H9 (cell line): ENCODE measurements around the gene IL16. TPM values are rescaled to one million over a fixed set of nuclear protein-coding genes. Genes with fewer than 3 reads are reported as not detected.

Experiments
- DNase-seq: peaks from one replicate; pipeline ENCODE4 v3.0.0-alpha.2; 2017
- H2AFZ ChIP-seq: one replicate; pipeline ENCODE4 v1.6.1; 2013; ENCODE audit warnings: mild to moderate bottlenecking, low read length, control low read depth, moderate library complexity
- H2AK5ac ChIP-seq: 2 replicates; pipeline ENCODE4 v1.6.1; 2013; ENCODE audit warnings: low read length, control low read depth, mixed read lengths; ENCODE audit not compliant: insufficient read length
- H2BK120ac ChIP-seq: one replicate; pipeline ENCODE4 v1.6.1; 2013; ENCODE audit warnings: low read depth, mild to moderate bottlenecking, low read length, control low read depth, inconsistent platforms; ENCODE audit not compliant: poor library complexity, severe bottlenecking
- H2BK12ac ChIP-seq: 2 replicates; pipeline ENCODE4 v1.6.1; 2013; ENCODE audit warnings: low read length, control low read depth, mixed read lengths, low read depth; ENCODE audit not compliant: insufficient read length
- H2BK15ac ChIP-seq: 2 replicates; pipeline ENCODE4 v1.6.1; 2013; ENCODE audit warnings: low read depth, low read length, control low read depth
- H2BK20ac ChIP-seq: one replicate; pipeline ENCODE4 v1.6.1; 2013; ENCODE audit warnings: low read depth, mild to moderate bottlenecking, low read length, control low read depth, inconsistent platforms; ENCODE audit not compliant: poor library complexity, severe bottlenecking
- H2BK5ac ChIP-seq: 2 replicates; pipeline ENCODE4 v1.6.1; 2013; ENCODE audit warnings: low read length, control low read depth, mixed read lengths; ENCODE audit not compliant: insufficient read length
- H3K14ac ChIP-seq: 2 replicates; pipeline ENCODE4 v1.6.1; 2013; ENCODE audit warnings: low read length, control low read depth; ENCODE audit not compliant: insufficient read depth
- H3K18ac ChIP-seq: 2 replicates; pipeline ENCODE4 v1.6.1; 2013; ENCODE audit warnings: low read depth, mild to moderate bottlenecking, mixed read lengths, low read length, control low read depth; ENCODE audit not compliant: insufficient read length
- H3K23ac ChIP-seq: 2 replicates; pipeline ENCODE4 v1.6.1; 2013; ENCODE audit warnings: low read length, control low read depth, mixed read lengths, low read depth; ENCODE audit not compliant: insufficient read length
- H3K23me2 ChIP-seq: 2 replicates; pipeline ENCODE4 v1.6.1; 2013; ENCODE audit warnings: low read depth, mild to moderate bottlenecking, mixed read lengths, low read length, control low read depth; ENCODE audit not compliant: insufficient read length, poor library complexity, severe bottlenecking
- H3K27ac ChIP-seq: 2 replicates; pipeline ENCODE4 v1.5.1; 2013; ENCODE audit warnings: low read length, control low read depth, mixed read lengths, low read depth; ENCODE audit not compliant: insufficient read length
- H3K27me3 ChIP-seq: 2 replicates; pipeline ENCODE4 v1.6.1; 2013; ENCODE audit warnings: low read length, control low read depth, inconsistent platforms; ENCODE audit not compliant: insufficient read depth
- H3K4ac ChIP-seq: 2 replicates; pipeline ENCODE4 v1.6.1; 2013; ENCODE audit warnings: low read depth, mild to moderate bottlenecking, control low read depth, inconsistent platforms, low read length, moderate library complexity
- H3K4me1 ChIP-seq: 2 replicates; pipeline ENCODE4 v1.6.1; 2013; ENCODE audit warnings: low read length, control low read depth, inconsistent platforms; ENCODE audit not compliant: insufficient read depth
- H3K4me2 ChIP-seq: 2 replicates; pipeline ENCODE4 v1.6.1; 2013; ENCODE audit warnings: low read length, control low read depth, mixed read lengths; ENCODE audit not compliant: insufficient read length, insufficient read depth
- H3K56ac ChIP-seq: 2 replicates; pipeline ENCODE4 v1.6.1; 2013; ENCODE audit warnings: low read depth, mild to moderate bottlenecking, mixed read lengths, low read length, control low read depth; ENCODE audit not compliant: insufficient read length
- H3K79me1 ChIP-seq: 2 replicates; pipeline ENCODE4 v1.6.1; 2013; ENCODE audit warnings: low read depth, mild to moderate bottlenecking, moderate library complexity, low read length, control low read depth, inconsistent platforms; ENCODE audit not compliant: insufficient read depth, poor library complexity, severe bottlenecking
- H3K79me2 ChIP-seq: 2 replicates; pipeline ENCODE4 v1.6.1; 2013; ENCODE audit warnings: low read length, control low read depth, inconsistent platforms; ENCODE audit not compliant: insufficient read depth
- H3K9ac ChIP-seq: 2 replicates; pipeline ENCODE4 v1.6.1; 2013; ENCODE audit warnings: low read length, control low read depth, mixed read lengths; ENCODE audit not compliant: insufficient read length; ENCODE audit errors: extremely low read depth
- H3K9me3 ChIP-seq: one replicate; pipeline ENCODE4 v1.6.1; 2013; ENCODE audit warnings: low read depth, low read length, inconsistent platforms; ENCODE audit not compliant: control insufficient read depth
- H3T11ph ChIP-seq: one replicate; pipeline ENCODE4 v1.6.1; 2013; ENCODE audit warnings: mild to moderate bottlenecking, low read length, control low read depth, inconsistent platforms
- H4K20me1 ChIP-seq: one replicate; pipeline ENCODE4 v1.6.1; 2013; ENCODE audit not compliant: control insufficient read depth, insufficient read length, insufficient read depth
- H4K5ac ChIP-seq: 2 replicates; pipeline ENCODE4 v1.6.1; 2013; ENCODE audit warnings: low read depth, mild to moderate bottlenecking, mixed read lengths, low read length, control low read depth; ENCODE audit not compliant: insufficient read length
- H4K8ac ChIP-seq: replicated peaks from 2 replicates; pipeline ENCODE4 v1.6.1; 2013; ENCODE audit warnings: low read length, control low read depth, mixed read lengths, low read depth; ENCODE audit not compliant: insufficient read length
- H4K91ac ChIP-seq: 2 replicates; pipeline ENCODE4 v1.6.1; 2013; ENCODE audit warnings: low read depth, mild to moderate bottlenecking, moderate library complexity, mixed read lengths, low read length, control low read depth; ENCODE audit not compliant: insufficient read length
- H3K27ac Mint-ChIP-seq, 3 experiments: 2 replicates in 2 of 3; 3 replicates in 1 of 3; pipeline ENCODE4 v1.8.0; 2020 to 2021; ENCODE audit warnings: mixed read lengths in 3 of 3, mild to moderate bottlenecking in 1 of 3, moderate library complexity in 1 of 3
- H3K27me3 Mint-ChIP-seq: 2 replicates; pipeline ENCODE4 v1.8.0; 2021; ENCODE audit warnings: low read depth, mild to moderate bottlenecking, moderate library complexity, mixed read lengths
- H3K36me3 Mint-ChIP-seq, 3 experiments: 2 replicates in 2 of 3; 3 replicates in 1 of 3; pipeline ENCODE4 v1.8.0; 2020 to 2021; ENCODE audit warnings: low read depth in 3 of 3, mixed read lengths in 3 of 3; ENCODE audit not compliant: insufficient read depth in 1 of 3
- H3K4me1 Mint-ChIP-seq, 2 experiments: 2 replicates each; pipeline ENCODE4 v1.8.0; 2020; ENCODE audit warnings: mixed read lengths in 2 of 2
- H3K4me3 Mint-ChIP-seq, 2 experiments: 2 replicates in 1 of 2; 3 replicates in 1 of 2; pipeline ENCODE4 v1.8.0; 2020 to 2021; ENCODE audit warnings: mild to moderate bottlenecking in 2 of 2, mixed read lengths in 2 of 2, moderate library complexity in 1 of 2
- H3K9me3 Mint-ChIP-seq, 2 experiments: 2 replicates in 1 of 2; 3 replicates in 1 of 2; pipeline ENCODE4 v1.8.0; 2020; ENCODE audit warnings: mild to moderate bottlenecking in 2 of 2, mixed read lengths in 2 of 2, moderate library complexity in 1 of 2
- WGBS: extraction: QIAGEN DNeasy Blood & Tissue Kit; methylation state at CpG from one replicate; pipeline ENCODE4 v1.1.7; 2013; ENCODE audit warnings: missing lambda C conversion rate, low lambda C conversion rate, mixed read lengths; ENCODE audit not compliant: insufficient read length; ENCODE audit errors: extremely low coverage; 5-methylcytosine and 5-hydroxymethylcytosine counted together
- total RNA-seq: library from RNA; stranded (reverse); gene quantifications from 2 replicates; pipeline ENCODE4 v1.2.1, GENCODE V29; 2021
- TF ChIP-seq, protein P1 (sequence below): fragments of 200-600 bp; sonication (generic); conservative IDR thresholded peaks from 3 replicates; pipeline ENCODE4 v1.8.0; 2021; ENCODE audit warnings: antibody characterized with exemption, mild to moderate bottlenecking

IL16 gene
- total RNA-seq, 1 experiment from 2014 or later, result 0.28 TPM

DNA sequence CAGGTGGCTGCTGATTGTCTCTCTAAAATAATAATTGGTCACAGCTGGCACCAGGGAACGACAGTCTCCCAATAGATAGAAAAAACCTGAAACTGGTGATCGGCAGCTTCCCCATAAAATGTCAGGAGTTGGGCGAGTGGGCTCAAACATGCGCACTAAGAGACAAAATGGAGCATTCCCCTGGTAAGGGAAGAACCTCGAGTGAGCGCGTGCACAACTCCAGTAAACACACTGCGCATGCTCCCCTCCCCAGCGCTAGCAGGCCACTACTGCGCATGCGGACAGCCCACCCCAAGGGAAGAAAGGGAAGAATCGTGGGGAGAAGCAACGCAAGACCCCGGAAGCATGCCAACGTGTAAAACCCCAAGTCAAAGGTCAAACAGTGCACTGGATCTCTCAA lies 134.9 kb downstream of the IL16 start:
- no peak overlapping the region for H2BK20ac ChIP-seq
- no peak overlapping the region for H3K23ac ChIP-seq
- no peak overlapping the region for H2AK5ac ChIP-seq
- Mint-ChIP-seq H3K4me3 (no peak overlapping the region), H3K27me3 (no peaks in the 10 kb centered on the region), H3K36me3 (no peaks in the 10 kb centered on the region), H3K27ac (no peak overlapping the region), H3K9me3 (no peaks in the 10 kb centered on the region), H3K4me1 (0 out of 4 replicates have a peak, but pooled peaks cover 0 to 3% of the 10 kb centered on the region in 2 experiments)
- no peak overlapping the region for H2BK120ac ChIP-seq
- no peak overlapping the region for H2AFZ ChIP-seq
- H4K8ac ChIP-seq, result no peak overlapping the region
- no peaks in the 10 kb centered on the region for H3K23me2 ChIP-seq
- H2BK12ac ChIP-seq, result no peak overlapping the region
- no peak overlapping the region for H3K4ac ChIP-seq
- no peak overlapping the region for H3K56ac ChIP-seq
- TF ChIP-seq, protein P1, sequence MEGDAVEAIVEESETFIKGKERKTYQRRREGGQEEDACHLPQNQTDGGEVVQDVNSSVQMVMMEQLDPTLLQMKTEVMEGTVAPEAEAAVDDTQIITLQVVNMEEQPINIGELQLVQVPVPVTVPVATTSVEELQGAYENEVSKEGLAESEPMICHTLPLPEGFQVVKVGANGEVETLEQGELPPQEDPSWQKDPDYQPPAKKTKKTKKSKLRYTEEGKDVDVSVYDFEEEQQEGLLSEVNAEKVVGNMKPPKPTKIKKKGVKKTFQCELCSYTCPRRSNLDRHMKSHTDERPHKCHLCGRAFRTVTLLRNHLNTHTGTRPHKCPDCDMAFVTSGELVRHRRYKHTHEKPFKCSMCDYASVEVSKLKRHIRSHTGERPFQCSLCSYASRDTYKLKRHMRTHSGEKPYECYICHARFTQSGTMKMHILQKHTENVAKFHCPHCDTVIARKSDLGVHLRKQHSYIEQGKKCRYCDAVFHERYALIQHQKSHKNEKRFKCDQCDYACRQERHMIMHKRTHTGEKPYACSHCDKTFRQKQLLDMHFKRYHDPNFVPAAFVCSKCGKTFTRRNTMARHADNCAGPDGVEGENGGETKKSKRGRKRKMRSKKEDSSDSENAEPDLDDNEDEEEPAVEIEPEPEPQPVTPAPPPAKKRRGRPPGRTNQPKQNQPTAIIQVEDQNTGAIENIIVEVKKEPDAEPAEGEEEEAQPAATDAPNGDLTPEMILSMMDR, result no peak
- H3K9ac ChIP-seq, result no peak overlapping the region
- no peak overlapping the region for H4K91ac ChIP-seq
- no CpG with 5 or more reads among the region's 15 CpGs for WGBS
- no peak overlapping the region for H3K4me2 ChIP-seq
- no peak overlapping the region for H3K27ac ChIP-seq
- no peak overlapping the region for H4K5ac ChIP-seq
- no peak overlapping the region for H2BK15ac ChIP-seq
- no peaks in the 10 kb centered on the region for H3K79me1 ChIP-seq
- DNase-seq, result peak; percentile 15
- no peak overlapping the region for H3K18ac ChIP-seq
- no peak overlapping the region for H3K14ac ChIP-seq
- no peaks in the 10 kb centered on the region for H3K27me3 ChIP-seq
- no peak overlapping the region for H3T11ph ChIP-seq
- no peaks in the 10 kb centered on the region for H3K9me3 ChIP-seq
- no peaks in the 10 kb centered on the region for H3K79me2 ChIP-seq
- H2BK5ac ChIP-seq, result no peak overlapping the region
- H4K20me1 ChIP-seq, result no peaks in the 10 kb centered on the region
- no peaks in the 10 kb centered on the region for H3K4me1 ChIP-seq
